ENCODE measurements around the gene ALPP.

Gene ALPP

DNA sequence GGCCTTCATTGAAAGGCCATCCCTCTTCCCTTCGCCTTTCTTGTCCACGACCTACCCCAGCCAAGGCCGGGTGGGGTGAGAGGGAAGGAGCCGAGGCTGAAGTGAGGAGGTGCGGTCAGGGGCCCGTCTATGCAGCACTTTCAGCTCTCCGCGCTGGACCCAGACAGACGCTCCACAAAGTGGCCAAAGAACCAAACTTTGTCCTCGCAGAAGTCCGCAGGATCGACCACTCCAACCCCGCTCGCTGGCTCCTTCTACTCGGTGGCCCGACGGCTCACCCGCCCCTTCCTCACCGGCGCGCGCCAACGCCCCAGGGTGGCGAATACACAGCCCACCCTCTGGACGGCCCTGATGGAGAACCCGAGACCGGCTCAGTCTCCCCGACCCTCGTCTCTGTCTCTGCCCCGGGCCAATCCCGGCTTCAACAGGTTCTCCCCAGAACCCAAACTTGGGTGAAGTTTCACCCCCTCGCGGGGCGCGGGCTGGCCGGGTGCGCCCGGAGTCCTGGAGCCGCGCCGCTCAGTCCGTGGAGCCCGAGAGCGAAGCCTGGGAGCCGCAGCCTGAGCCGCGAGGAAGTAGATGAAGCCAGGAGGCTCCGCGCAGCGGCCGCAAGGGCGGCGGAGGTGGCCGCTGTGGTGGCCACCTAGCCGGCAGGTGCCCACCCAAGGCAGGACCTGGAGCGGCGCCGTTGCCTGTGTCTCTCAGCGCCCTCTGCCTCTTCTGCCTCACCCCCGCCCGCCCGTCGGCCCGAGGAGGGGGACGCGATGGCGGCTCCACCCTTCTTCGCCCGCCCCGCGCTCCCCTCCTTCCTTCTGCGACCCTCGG, 26.7 kb upstream of the ALPP start:
- TF ChIP-seq CTCF (IDR thresholded peaks at IDR 0.05; ENCODE audit: insufficient read depth, low read depth, low read length, missing control alignments) = no peak
- no peak for DNase-seq (ENCODE audit: low read depth)
- H3K4me3 ChIP-seq (ENCODE audit: low read depth, low read length) = no peak overlapping the region

GRCh38 chr2:232352511-232353091, 25.9 kb upstream of the ALPP start:
- no peak overlapping the region for H3K4me3 ChIP-seq (ENCODE audit: low read depth, low read length)
- no peak for TF ChIP-seq CTCF (IDR thresholded peaks at IDR 0.05; ENCODE audit: insufficient read depth, low read depth, low read length, missing control alignments)
- DNase-seq (ENCODE audit: low read depth) = no peak

DNA sequence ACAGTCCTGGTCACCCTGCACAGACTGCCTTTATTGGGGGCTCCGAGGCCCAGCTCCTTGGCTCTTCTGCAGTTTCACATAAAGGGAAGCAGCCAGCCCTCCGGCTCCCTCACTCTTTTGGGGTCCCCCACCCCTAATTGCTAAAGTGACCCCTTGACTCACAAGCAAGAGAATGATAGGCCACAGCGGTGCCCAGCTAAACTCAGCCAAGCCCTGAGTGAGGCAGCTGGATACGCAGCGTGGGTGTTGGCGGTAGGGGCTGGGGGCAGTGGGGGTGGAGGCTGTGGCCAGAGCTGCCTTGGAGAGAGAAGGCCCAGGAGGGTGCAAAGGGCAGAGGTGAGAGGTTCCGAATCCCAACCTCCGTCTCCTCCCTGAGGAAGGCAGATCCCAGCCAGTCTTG, 25.5 kb upstream of the ALPP start:
- no peak for DNase-seq (ENCODE audit: low read depth)
- no peak for TF ChIP-seq CTCF (IDR thresholded peaks at IDR 0.05; ENCODE audit: insufficient read depth, low read depth, low read length, missing control alignments)
- H3K4me3 ChIP-seq (ENCODE audit: low read depth, low read length) = no peak overlapping the region

GRCh38 chr2:232353660-232354059, 24.9 kb upstream of the ALPP start:
- no peak for TF ChIP-seq CTCF (IDR thresholded peaks at IDR 0.05; ENCODE audit: insufficient read depth, low read depth, low read length, missing control alignments)
- no peak for DNase-seq (ENCODE audit: low read depth)
- no peak overlapping the region for H3K4me3 ChIP-seq (ENCODE audit: low read depth, low read length)

- no peak for TF ChIP-seq CTCF (IDR thresholded peaks at IDR 0.05; ENCODE audit: insufficient read depth, low read depth, low read length, missing control alignments)
- no peak overlapping the region for H3K4me3 ChIP-seq (ENCODE audit: low read depth, low read length)
- no peak for DNase-seq (ENCODE audit: low read depth)
Measured at GRCh38 chr2:232354069-232354468, 24.5 kb upstream of the ALPP start.

DNA sequence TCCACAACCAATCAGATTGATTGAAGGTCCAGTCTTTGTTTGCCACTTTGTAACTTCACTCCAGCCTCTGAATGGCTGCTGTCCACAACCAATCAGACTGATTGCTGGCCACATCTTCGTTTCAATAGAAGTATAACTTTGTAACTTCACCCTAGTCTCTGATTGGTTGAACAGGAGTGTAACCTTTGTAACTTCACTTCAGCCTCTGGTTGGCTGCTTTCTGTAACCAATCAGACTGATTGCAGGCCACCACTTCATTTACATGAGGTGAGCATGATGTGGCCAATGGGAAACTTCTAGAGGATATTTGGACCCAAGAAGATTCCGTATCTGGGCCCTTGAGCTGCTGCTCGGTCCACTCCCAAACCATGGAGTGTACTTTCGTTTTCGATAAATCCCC, 16.9 kb upstream of the ALPP start:
- H3K4me3 ChIP-seq (ENCODE audit: low read depth, low read length) = no peak overlapping the region
- TF ChIP-seq CTCF (IDR thresholded peaks at IDR 0.05; ENCODE audit: insufficient read depth, low read depth, low read length, missing control alignments) = no peak
- DNase-seq (ENCODE audit: low read depth) = no peak

All from GM12865 (cell line).